ENCODE measurements around the gene STAC3. TPM values are rescaled to one million over a fixed set of nuclear protein-coding genes. Genes with fewer than 3 reads are reported as not detected.

STAC3 gene
- total RNA-seq, 2 donors from 2014 or later: 4.8 to 20.9 TPM

DNA sequence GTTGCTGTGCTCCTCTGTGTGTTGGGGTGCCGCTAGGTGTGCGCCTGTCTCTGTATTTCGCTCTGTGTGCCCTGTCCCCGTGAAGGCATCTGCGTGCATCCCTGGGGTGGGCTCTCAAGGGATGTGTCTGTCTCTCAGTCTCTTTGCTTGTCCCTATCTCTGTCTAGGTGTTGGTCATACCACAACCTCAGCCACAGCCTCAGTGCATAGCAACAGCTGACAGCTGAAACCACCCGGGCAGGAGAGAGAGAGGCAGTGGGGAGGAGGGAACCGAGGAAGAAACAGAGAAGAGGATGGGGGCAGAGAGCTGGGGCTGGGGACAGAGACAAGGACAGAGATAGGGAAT, 35.3 kb downstream of the STAC3 start:
- TF ChIP-seq POLR2A (IDR thresholded peaks at IDR 0.05) (no peak), POLR2AphosphoS5 (IDR thresholded peaks at IDR 0.05) (no peak)
- TF ChIP-seq, protein P1, sequence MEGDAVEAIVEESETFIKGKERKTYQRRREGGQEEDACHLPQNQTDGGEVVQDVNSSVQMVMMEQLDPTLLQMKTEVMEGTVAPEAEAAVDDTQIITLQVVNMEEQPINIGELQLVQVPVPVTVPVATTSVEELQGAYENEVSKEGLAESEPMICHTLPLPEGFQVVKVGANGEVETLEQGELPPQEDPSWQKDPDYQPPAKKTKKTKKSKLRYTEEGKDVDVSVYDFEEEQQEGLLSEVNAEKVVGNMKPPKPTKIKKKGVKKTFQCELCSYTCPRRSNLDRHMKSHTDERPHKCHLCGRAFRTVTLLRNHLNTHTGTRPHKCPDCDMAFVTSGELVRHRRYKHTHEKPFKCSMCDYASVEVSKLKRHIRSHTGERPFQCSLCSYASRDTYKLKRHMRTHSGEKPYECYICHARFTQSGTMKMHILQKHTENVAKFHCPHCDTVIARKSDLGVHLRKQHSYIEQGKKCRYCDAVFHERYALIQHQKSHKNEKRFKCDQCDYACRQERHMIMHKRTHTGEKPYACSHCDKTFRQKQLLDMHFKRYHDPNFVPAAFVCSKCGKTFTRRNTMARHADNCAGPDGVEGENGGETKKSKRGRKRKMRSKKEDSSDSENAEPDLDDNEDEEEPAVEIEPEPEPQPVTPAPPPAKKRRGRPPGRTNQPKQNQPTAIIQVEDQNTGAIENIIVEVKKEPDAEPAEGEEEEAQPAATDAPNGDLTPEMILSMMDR (IDR thresholded peaks at IDR 0.05): no peak
- Histone ChIP-seq H3K9me3 (no peaks in the 10 kb centered on the region), H3K27me3 (replicated peaks; ENCODE audit: insufficient read depth) (peaks cover 2% of the 10 kb centered on the region), H3K36me3 (peaks cover 0 to 5% of the 10 kb centered on the region in 2 donors), H3K4me3 (no peak overlapping the region), H3K27ac (no peak overlapping the region), H3K4me1 (replicated peaks) (peaks cover 20% of the 10 kb centered on the region)
- no peak for DNase-seq (ENCODE audit: low spot score)
- intact Hi-C loops (cut with DNase I): no loop called here
- 25% methylated on average over 7 of the region's 7 CpGs for WGBS

DNA sequence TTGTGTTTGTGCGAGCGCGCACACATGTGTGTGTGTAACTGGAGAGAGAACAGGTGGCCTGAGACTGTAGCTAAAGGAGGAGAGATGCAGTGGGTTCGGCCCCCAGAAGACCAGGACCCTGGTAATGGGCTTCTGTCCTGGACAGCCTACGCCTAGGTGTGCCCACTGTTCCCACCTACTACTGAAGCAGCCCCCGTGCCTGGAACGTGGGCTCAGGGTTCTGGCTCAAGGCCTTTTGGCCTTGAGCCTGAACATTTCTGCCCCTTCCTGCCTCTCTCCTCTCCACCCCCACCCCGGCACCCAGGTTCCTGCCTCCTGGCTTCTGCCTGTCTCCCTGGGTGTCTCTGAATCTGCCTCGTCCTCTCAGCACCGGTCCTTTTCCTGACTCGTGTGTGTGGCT, 35.9 kb downstream of the STAC3 start:
- H3K36me3 ChIP-seq: peaks cover 0 to 5% of the 10 kb centered on the region in 2 donors
- H3K4me1 ChIP-seq (replicated peaks): peaks cover 20% of the 10 kb centered on the region
- whole genome bisulfite sequencing: 30% methylated on average over 11 of the region's 11 CpGs
- intact Hi-C loops (cut with DNase I): no loop called here
- no peaks in the 10 kb centered on the region for H3K9me3 ChIP-seq
- no peak for DNase-seq (ENCODE audit: low spot score)
- no peak overlapping the region for H3K4me3 ChIP-seq
- TF ChIP-seq, protein P1 (IDR thresholded peaks at IDR 0.05): no peak
- TF ChIP-seq POLR2AphosphoS5 (IDR thresholded peaks at IDR 0.05) (no peak), POLR2A (IDR thresholded peaks at IDR 0.05) (no peak)
- H3K27ac ChIP-seq: no peak overlapping the region
- peaks cover 2% of the 10 kb centered on the region for H3K27me3 ChIP-seq (replicated peaks; ENCODE audit: insufficient read depth)

DNA sequence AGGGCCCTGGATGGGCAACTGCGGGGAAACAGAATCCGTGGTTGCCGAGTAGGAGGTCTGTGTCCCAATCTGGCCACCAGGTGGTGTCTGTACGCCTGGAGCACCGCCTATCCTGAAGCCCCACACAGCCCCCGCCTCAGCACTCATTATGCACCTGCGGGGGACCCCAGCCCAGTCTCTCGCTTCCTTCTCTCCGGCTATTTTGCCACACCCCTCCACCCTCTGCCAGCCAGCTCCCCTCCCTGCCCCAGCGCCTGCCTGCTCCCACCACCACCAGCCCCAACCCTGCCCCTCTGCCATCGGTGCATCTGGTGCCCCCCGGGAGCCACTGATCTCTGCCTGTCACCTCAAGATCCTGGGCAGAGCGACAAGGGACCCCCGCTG, 36.6 kb downstream of the STAC3 start:
- intact Hi-C loops (cut with DNase I): loop anchor here (1.0 kb wide), 1 partner anchor 25 kb away; no protein-coding TSS in a partner anchor

DNA sequence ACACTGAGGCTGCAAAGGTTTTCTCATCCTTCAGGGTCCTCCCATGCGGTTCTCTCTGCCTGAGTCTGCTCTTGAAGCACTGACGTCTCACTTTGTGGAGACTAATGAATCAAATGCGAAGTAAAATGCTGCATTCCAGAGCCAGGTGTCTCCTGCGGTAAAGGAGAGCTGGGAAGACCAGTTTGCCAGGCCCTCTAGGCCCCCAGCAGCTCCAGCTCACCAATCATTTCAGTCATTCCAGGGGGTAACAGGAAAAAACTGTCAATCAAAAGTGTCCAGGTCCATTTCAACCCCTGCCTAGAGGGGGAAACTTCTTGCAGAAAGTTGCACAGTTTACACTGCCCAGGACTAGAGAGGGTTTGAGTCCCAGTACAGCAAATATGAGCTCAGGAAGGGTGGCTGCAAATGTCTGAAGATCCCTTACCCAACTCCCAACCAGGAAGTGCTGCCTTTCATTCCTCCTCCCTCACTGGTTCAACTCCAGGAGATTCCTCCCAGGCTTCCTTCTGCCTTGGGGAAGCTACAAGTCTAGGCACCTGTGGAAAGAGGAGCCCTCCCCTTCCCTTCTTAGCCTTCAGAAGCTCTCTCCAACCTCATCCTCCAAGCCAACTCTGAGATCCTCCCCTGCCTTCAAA, 37.1 kb downstream of the STAC3 start:
- intact Hi-C loops (cut with DNase I): loop anchor here (1.0 kb wide), 1 partner anchor 25 kb away; no protein-coding TSS in a partner anchor
- Histone ChIP-seq H3K27me3 (replicated peaks; ENCODE audit: insufficient read depth) (no peaks in the 10 kb centered on the region), H3K4me1 (replicated peaks) (peaks cover 20% of the 10 kb centered on the region)

More for the DNA sequence above, 36.6 kb downstream of the STAC3 start:
- Histone ChIP-seq H3K27me3 (replicated peaks; ENCODE audit: insufficient read depth) (peaks cover 1% of the 10 kb centered on the region), H3K27ac (no peak overlapping the region), H3K4me1 (replicated peaks) (peaks cover 20% of the 10 kb centered on the region), H3K36me3 (peaks cover 0 to 5% of the 10 kb centered on the region in 2 donors), H3K4me3 (no peak overlapping the region), H3K9me3 (no peaks in the 10 kb centered on the region)
- peak; percentile 53 for DNase-seq (ENCODE audit: low spot score)
- WGBS: 2% methylated on average over 14 of the region's 14 CpGs
- TF ChIP-seq, protein P1 (IDR thresholded peaks at IDR 0.05): peak in 3 of 4 experiments; percentile 66 to 79 (median 74)
- no peak for TF ChIP-seq POLR2A (IDR thresholded peaks at IDR 0.05)

More for the DNA sequence above, 37.1 kb downstream of the STAC3 start:
- WGBS: 40% methylated on average over 4 of the region's 4 CpGs
- peaks cover 0 to 5% of the 10 kb centered on the region in 2 donors for H3K36me3 ChIP-seq
- no peak overlapping the region for H3K4me3 ChIP-seq
- no peak overlapping the region for H3K27ac ChIP-seq
- no peak for DNase-seq (ENCODE audit: low spot score)
- TF ChIP-seq POLR2AphosphoS5 (IDR thresholded peaks at IDR 0.05): no peak
- TF ChIP-seq POLR2A (IDR thresholded peaks at IDR 0.05): no peak
- TF ChIP-seq, protein P1 (IDR thresholded peaks at IDR 0.05): no peak
- no peaks in the 10 kb centered on the region for H3K9me3 ChIP-seq

Data from prostate gland (tissue), 2 donors.